OCI-LY3 (cell line): Measurements from ENCODE around the gene CRYBG1.

Experiments used
- EZH2phosphoT487 ChIP-seq: fragments of 200-600 bp; shearing (Covaris generic); IDR thresholded peaks from 2 replicates; pipeline ENCODE4 v1.6.1; 2018; ENCODE audit warnings: antibody characterized with exemption, mixed run types, low read depth
- TF ChIP-seq, protein P1 (sequence below): fragments of 200-600, 300-600 bp; sonication (generic); IDR thresholded peaks from 2 replicates; pipeline ENCODE4 v1.5.1; 2014; ENCODE audit warnings: antibody characterized with exemption, low read length, low read depth

DNA sequence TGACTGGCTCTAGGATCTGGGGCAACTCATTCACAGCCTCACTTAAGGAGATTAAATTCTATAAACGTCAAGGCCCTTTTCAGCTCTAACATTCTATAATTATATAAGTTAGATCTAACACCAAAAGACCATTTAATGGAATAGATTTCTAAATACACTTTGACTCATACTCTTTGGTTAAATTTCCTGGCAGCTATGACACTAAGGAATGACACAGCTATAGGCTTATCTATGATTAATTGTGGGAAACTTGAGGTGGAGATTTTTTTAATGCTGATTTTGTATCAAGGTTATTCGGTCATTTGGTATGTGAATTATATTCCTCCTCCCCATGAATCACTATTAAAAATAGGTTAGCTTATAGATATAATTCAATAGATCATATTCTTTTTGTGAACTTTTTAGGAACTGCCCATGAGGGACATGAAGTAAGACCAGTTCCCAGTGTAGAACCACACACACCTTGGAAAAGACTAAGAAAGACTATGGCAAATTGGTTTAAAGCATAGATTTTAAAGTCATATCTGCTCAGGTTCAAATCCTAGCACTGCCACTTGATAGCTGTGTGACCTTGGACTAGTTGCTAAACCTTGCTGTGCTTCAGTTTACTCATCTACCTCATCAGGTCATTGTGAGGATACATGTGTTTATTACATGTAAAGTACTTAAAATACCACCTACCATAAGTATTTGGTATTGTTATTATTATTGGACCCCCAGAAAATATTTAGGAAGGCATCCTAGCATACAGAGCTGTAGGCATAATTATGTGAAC lies 116.0 kb downstream of the CRYBG1 start:
- TF ChIP-seq, protein P1, sequence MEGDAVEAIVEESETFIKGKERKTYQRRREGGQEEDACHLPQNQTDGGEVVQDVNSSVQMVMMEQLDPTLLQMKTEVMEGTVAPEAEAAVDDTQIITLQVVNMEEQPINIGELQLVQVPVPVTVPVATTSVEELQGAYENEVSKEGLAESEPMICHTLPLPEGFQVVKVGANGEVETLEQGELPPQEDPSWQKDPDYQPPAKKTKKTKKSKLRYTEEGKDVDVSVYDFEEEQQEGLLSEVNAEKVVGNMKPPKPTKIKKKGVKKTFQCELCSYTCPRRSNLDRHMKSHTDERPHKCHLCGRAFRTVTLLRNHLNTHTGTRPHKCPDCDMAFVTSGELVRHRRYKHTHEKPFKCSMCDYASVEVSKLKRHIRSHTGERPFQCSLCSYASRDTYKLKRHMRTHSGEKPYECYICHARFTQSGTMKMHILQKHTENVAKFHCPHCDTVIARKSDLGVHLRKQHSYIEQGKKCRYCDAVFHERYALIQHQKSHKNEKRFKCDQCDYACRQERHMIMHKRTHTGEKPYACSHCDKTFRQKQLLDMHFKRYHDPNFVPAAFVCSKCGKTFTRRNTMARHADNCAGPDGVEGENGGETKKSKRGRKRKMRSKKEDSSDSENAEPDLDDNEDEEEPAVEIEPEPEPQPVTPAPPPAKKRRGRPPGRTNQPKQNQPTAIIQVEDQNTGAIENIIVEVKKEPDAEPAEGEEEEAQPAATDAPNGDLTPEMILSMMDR: no peak
- TF ChIP-seq EZH2phosphoT487: no peak
